GM18861 (cell line): ENCODE measurements around the gene PLCB3.

Source experiments
- ATAC-seq: cut with Tn5 transposase; IDR thresholded peaks from one replicate; pipeline ENCODE4 v1.9.1; 2021; ENCODE audit not compliant: unreplicated experiment

PLCB3 gene

DNA sequence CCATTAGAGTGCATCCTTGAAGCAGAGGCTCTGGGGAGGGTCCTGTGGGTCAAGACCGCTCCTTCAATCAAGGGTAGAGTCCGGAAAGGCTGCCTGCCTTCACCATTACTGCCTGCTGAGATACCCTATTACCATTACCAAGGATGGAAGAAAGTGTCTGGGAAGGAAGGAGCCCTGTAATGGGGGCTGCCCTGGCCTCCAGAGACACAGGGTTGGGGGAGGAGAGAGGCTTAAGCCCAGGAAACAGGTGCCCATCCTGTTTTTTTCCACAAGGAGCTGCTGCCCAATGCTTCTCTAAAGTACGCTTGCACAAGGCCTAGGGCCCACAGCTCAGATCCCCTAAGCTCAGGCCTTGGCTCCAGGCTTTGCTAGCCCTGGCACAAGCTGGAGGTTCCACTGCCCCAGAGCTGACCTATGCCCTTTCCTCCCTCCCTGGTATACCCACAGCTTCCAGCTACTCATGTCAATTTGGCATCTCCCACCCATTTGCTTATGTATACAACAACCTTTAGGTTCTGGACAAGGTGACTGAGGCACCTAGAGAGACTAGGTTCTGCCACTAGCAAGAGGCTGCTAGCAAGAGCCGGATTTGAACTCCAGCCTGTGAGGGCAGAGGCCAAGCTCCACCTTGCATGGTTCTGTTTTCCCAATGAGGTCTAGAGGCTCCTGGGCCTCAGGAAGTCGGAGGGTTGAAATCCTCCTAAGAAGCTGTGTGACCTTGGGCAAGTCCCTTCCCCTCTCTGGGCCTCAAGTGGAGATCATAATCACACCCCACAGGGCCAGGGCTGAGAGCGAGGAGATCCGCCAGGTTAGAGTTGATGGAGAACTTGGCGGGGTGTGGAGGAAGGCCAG, 1.5 kb upstream of the PLCB3 start:
- ATAC-seq: no peak

GRCh38 chr11:64250415-64251015, 815 bp upstream of the PLCB3 start:
- ATAC-seq: no peak

DNA sequence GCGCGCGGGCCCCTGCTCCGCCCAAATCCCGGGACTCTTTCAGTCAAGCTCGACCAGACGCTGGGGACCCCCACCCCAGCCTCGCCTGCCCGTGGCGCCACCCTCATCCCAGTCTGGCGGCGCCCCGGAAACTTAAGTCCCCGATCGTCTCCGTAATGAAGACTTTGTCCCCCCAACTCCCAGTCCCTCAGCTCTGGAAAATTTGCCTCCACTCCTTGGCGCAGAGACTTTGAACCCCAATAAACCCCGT, 348 bp downstream of the PLCB3 start:
- ATAC-seq: no peak

- ATAC-seq: no peak
Measured at GRCh38 chr11:64252003-64252872, 908 bp downstream of the PLCB3 start.

DNA sequence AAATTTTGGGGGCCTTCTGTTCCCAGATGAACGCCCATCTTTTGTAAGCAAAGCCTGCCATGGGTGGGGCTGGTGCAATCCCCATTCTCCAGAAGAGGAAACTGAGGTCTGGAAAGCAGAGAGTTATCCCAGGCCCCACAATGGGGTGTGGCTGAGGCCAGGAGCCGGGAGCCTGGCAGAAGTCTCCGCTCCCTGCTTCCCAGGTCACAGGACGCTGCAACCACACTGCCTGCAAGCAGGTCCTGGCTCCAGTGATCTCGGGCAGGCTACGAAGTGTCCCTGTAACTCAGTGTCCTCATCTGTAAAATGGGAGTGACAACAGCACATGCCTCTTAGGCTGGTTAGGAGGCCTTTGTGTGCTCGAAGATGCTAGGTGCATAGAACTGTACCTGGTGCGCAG, 1.7 kb downstream of the PLCB3 start:
- ATAC-seq: no peak

GRCh38 chr11:64253481-64253880, 2.2 kb downstream of the PLCB3 start:
- ATAC-seq: no peak

DNA sequence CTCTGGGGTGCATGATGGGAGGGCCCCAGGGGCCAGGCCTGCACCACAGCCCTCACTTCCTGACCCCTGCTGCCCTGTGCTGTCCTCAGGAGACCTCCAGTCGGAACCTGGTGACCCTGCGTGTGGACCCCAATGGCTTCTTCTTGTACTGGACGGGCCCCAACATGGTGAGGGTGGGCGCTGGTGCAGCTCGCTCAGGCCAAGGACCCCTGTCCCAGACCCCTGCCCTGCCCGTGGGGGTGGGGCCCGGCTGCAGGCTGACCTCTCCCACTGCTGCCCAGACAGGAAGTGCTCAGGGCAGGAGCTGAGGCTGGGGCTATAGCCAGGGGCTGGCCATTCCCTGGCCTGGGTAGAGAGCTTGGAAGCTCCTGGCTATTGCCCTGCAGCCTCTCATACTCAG, 3.0 kb downstream of the PLCB3 start:
- no peak for ATAC-seq

GRCh38 chr11:64255135-64256128, 4.1 kb downstream of the PLCB3 start:
- no peak for ATAC-seq

- ATAC-seq: no peak
Measured at GRCh38 chr11:64256300-64256699, 5.0 kb downstream of the PLCB3 start.

DNA sequence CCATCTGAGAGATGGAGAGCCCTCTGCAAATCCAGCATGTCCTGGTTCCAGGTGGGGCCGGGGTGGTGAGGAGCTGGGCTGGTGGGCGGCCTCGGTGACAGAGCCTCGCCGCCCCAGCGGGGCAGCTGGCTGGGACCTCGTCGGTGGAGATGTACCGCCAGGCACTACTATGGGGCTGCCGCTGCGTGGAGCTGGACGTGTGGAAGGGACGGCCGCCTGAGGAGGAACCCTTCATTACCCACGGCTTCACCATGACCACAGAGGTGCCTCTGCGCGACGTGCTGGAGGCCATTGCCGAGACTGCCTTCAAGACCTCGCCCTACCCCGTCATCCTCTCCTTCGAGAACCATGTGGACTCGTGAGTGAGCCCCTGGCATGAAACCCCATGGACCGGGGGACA, 7.0 kb downstream of the PLCB3 start:
- ATAC-seq: no peak

GRCh38 chr11:64258946-64259532, 7.7 kb downstream of the PLCB3 start:
- ATAC-seq: no peak

- no peak for ATAC-seq
Measured at GRCh38 chr11:64259533-64260067, 8.3 kb downstream of the PLCB3 start.

DNA sequence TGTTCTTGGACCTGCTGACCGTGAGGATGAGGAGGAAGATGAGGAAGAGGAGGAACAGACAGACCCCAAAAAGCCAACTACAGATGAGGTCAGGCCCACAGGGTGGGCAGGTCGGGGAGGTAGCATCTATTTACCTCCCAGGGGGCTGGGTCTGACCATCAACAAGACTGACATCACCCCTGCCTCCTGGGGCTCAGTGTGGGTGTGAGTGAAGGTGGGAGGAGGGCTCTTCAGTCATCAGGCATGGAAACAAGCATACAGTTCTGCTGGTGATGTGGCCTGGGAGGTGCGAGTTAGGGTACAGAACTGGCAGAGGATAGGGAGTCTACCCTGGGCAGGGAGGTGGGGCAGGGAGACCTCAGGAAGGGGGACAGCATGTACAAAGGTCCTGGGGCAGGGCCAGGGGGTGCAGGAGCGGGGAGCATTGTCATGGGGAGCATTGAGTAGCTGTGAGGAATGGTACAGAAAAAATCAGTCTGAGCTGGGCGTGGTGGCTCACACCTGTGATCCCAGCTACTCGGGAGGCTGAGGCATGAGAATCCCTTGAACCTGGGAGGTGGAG, 8.9 kb downstream of the PLCB3 start:
- no peak for ATAC-seq

GRCh38 chr11:64261556-64262080, 10.3 kb downstream of the PLCB3 start:
- no peak for ATAC-seq

DNA sequence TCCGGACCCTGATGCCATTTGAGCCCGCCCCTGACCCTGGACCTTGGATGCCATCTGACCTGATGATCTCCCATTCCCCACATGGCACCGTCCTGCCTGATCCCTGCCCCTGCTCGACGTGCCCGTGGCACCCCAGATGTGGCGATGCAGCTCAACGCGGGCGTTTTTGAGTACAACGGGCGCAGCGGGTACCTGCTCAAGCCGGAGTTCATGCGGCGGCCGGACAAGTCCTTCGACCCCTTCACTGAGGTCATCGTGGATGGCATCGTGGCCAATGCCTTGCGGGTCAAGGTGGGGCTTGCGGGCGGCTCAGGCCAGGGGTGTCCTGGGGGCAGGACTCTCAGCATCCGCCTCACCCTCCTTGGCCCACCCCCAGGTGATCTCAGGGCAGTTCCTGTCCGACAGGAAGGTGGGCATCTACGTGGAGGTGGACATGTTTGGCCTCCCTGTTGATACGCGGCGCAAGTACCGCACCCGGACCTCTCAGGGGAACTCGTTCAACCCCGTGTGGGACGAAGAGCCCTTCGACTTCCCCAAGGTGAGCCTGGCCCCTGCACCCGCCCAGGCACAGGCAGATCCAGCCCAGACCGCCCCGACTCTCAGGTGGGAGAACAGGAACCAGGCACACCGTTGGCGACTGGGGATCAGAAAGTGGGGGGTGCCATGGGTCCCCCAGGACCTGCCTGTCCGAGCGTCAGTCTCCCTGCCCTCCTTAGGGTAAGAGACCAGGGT, 11.1 kb downstream of the PLCB3 start:
- ATAC-seq: no peak

- no peak for ATAC-seq
Measured at GRCh38 chr11:64263021-64263946, 12.0 kb downstream of the PLCB3 start.

DNA sequence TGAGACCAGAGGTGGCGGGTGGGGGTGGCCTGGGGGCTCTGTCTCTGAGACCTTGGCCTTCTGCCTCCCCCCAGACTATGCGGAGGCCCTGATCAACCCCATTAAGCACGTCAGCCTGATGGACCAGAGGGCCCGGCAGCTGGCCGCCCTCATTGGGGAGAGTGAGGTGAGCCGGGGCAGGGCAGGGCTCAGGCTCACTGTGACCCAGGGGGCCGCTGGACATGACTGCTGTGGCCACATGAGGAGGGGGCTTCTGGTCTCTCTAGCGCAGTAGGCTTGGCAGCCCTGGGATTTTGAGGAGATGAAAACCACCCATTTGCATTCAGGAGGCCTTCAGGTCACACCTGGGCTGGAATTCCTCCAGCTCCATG, 12.6 kb downstream of the PLCB3 start:
- no peak for ATAC-seq

GRCh38 chr11:64264371-64264852, 13.1 kb downstream of the PLCB3 start:
- no peak for ATAC-seq
